Measurements from ENCODE around the gene SLC4A7. TPM values are rescaled to one million over a fixed set of nuclear protein-coding genes. Genes with fewer than 3 reads are reported as not detected.
A peak's percentile ranks its signal among the peaks of the same experiment; 100 is the strongest.

The SLC4A7 gene
- total and polyA plus RNA-seq, 2 experiments from 2014 or later = 25.5 to 73.4 TPM

DNA sequence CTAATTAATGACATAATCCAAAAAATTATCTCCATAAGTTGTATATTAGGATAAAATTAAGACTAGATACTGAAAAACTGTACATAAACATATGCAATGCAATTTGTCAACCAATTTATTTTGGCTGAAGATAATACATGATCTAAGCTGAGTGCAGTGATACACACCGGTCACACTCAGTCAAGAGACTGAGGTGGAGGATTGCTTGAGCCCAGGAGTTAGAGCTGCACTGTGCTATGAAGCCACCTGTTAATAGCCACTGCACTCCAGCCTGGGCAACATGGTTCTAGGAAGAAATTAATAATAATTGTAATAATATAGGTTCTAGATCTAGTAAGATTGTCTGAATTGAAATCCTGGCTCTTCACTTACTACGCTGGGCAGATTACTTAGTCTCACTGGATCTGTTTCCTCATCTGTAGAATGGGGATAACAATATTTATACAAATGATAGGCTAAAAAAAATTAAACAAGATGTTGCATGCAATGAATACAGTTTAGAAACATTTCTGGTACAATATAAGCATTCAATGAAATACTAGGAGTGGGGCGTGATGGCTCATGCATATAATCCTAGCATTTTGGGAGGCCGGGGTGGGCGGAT lies 15.8 kb downstream of the SLC4A7 start:
- H3K79me2 ChIP-seq (ENCODE audit: insufficient read depth) = peaks cover 100% of the 10 kb centered on the region
- no peak overlapping the region for H3K4me2 ChIP-seq (ENCODE audit: unreplicated experiment)
- H3K27ac ChIP-seq = no peak overlapping the region
- H3K4me3 ChIP-seq = no peak overlapping the region
- no peaks in the 10 kb centered on the region for H3K9me2 ChIP-seq (ENCODE audit: insufficient read depth)
- H3F3A ChIP-seq (ENCODE audit: insufficient read depth) = peaks cover 41% of the 10 kb centered on the region
- H3K36me3 ChIP-seq (ENCODE audit: low read depth) = peaks cover 15% of the 10 kb centered on the region; the same call in 1 of the 2 replicates
- in situ Hi-C loops (cut with MboI) = no loop called here
- H3K27me3 ChIP-seq (replicated peaks; ENCODE audit: insufficient read depth) = no peaks in the 10 kb centered on the region
- H3K9ac ChIP-seq = no peak overlapping the region
- 0 out of 2 replicates have a peak, but pooled peaks cover 8% of the 10 kb centered on the region for H4K20me1 ChIP-seq (ENCODE audit: insufficient read depth)
- no peak overlapping the region for H2AFZ ChIP-seq
- no peak for DNase-seq
- TF ChIP-seq EZH2phosphoT487 (IDR thresholded peaks at IDR 0.05; ENCODE audit: insufficient read depth, low read depth) (no peak), EZH2 (IDR thresholded peaks at IDR 0.05; ENCODE audit: insufficient read depth, poor library complexity, severe bottlenecking) (no peak)
- 96% methylated on average over 5 of the region's 5 CpGs for WGBS, 2 experiments (ENCODE audit: low coverage in 1 of 2, low lambda C conversion rate in 2 of 2, missing lambda C conversion rate in 2 of 2)
- H3K4me1 ChIP-seq (ENCODE audit: insufficient read depth) = peaks cover 30% of the 10 kb centered on the region
- H3K9me3 ChIP-seq (ENCODE audit: low read depth) = no peaks in the 10 kb centered on the region

DNA sequence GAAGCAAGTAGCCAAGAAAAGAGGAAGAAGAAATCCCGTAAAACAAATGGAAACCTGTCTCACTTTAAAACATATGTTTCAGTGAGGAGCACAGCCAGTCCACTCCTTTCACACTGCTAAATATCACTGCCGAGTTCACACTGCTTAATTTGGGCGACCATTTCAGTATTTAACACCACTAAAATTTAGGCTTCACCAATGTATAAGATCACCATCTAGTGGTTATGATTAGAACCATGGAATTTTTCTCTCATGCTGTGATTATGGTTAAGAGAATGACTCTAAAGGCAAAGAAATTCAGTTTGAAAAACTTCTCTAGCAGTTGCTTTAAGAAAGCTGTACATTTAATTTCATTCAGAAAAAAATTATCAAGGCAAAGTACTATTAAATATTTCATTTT lies 16.6 kb downstream of the SLC4A7 start:
- WGBS, 2 experiments (ENCODE audit: low coverage in 1 of 2, low lambda C conversion rate in 2 of 2, missing lambda C conversion rate in 2 of 2) = 6 to 7% methylated on average over 3 of the region's 3 CpGs
- H3K27ac ChIP-seq = peak overlapping the region; percentile 35

DNA sequence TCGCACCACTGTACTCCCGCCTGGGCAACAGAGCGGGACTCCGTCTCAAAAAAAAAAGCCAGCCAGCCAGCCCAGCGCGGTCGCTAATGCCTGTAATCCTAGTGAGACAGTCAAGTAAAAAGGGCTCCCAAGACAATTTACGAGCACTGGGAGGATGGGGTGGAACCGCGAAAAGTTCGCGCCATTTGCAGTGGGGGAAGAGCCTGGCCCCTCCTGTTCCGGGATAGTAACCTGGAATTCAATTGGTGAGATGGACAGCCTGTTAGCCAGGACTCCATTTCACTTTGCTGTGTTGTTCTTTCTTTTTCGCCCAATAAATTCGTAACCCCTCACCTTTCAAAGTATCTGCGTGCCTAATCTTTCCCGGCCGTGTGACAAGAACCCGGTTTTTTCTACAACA lies 19.5 kb downstream of the SLC4A7 start:
- 98% methylated on average over 19 of the region's 19 CpGs for WGBS, 2 experiments (ENCODE audit: low coverage in 1 of 2, low lambda C conversion rate in 2 of 2, missing lambda C conversion rate in 2 of 2)
- Histone ChIP-seq H3K9ac (no peak overlapping the region), H4K20me1 (ENCODE audit: insufficient read depth) (no peaks in the 10 kb centered on the region; the same call in 1 of the 2 replicates), H3K9me3 (ENCODE audit: low read depth) (no peaks in the 10 kb centered on the region), H3F3A (ENCODE audit: insufficient read depth) (peaks cover 32% of the 10 kb centered on the region), H3K36me3 (ENCODE audit: low read depth) (peaks cover 15% of the 10 kb centered on the region; the same call in 1 of the 2 replicates), H3K27ac (no peak overlapping the region), H3K79me2 (ENCODE audit: insufficient read depth) (peaks cover 100% of the 10 kb centered on the region), H3K9me2 (ENCODE audit: insufficient read depth) (no peaks in the 10 kb centered on the region), H3K4me1 (ENCODE audit: insufficient read depth) (peaks cover 9% of the 10 kb centered on the region; the same call in 1 of the 2 replicates), H3K4me3 (no peak overlapping the region), H3K4me2 (ENCODE audit: unreplicated experiment) (no peak overlapping the region), H3K27me3 (replicated peaks; ENCODE audit: insufficient read depth) (no peaks in the 10 kb centered on the region), H2AFZ (no peak overlapping the region)
- DNase-seq = no peak
- in situ Hi-C loops (cut with MboI) = no loop called here
- TF ChIP-seq EZH2 (IDR thresholded peaks at IDR 0.05; ENCODE audit: insufficient read depth, poor library complexity, severe bottlenecking) (no peak), EZH2phosphoT487 (IDR thresholded peaks at IDR 0.05; ENCODE audit: insufficient read depth, low read depth) (no peak)

More for the DNA sequence above, 16.6 kb downstream of the SLC4A7 start:
- Histone ChIP-seq H2AFZ (peak overlapping the region; percentile 62), H3K4me2 (ENCODE audit: unreplicated experiment) (peak overlapping the region; percentile 71), H3K4me3 (peak overlapping the region; percentile 34), H3K4me1 (ENCODE audit: insufficient read depth) (peaks cover 30% of the 10 kb centered on the region), H3K36me3 (ENCODE audit: low read depth) (peaks cover 10% of the 10 kb centered on the region; the same call in 1 of the 2 replicates), H3K9ac (peak overlapping the region; percentile 41), H3K9me2 (ENCODE audit: insufficient read depth) (no peaks in the 10 kb centered on the region), H3F3A (ENCODE audit: insufficient read depth) (peaks cover 38% of the 10 kb centered on the region), H4K20me1 (ENCODE audit: insufficient read depth) (0 out of 2 replicates have a peak, but pooled peaks cover 4% of the 10 kb centered on the region), H3K9me3 (ENCODE audit: low read depth) (no peaks in the 10 kb centered on the region), H3K27me3 (replicated peaks; ENCODE audit: insufficient read depth) (no peaks in the 10 kb centered on the region), H3K79me2 (ENCODE audit: insufficient read depth) (peaks cover 100% of the 10 kb centered on the region)
- TF ChIP-seq EZH2phosphoT487 (IDR thresholded peaks at IDR 0.05; ENCODE audit: insufficient read depth, low read depth) (no peak), EZH2 (IDR thresholded peaks at IDR 0.05; ENCODE audit: insufficient read depth, poor library complexity, severe bottlenecking) (no peak)
- DNase-seq = peak; percentile 74
- in situ Hi-C loops (cut with MboI) = no loop called here

DNA sequence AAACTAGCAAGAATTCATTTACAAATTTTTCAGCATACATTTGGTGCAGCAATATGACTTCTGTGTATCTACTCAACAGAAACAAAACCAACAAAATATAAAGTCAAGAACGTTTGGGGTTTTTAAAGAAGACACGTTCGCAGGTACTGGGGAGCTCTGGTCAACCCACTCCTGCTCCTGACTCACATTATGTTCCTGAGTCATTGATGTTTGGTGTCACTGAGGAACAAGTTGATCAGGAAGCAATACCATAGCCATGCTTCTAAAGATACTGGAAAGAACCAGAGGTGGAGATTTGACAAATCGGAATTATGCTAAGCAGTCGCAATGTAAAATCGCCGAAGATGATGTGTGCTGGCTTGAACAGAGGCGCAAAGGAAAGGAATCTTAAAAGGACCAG lies 22.0 kb downstream of the SLC4A7 start:
- no peak overlapping the region for H3K4me3 ChIP-seq
- no peak overlapping the region for H3K4me2 ChIP-seq (ENCODE audit: unreplicated experiment)
- H4K20me1 ChIP-seq (ENCODE audit: insufficient read depth) = no peaks in the 10 kb centered on the region; the same call in 1 of the 2 replicates
- peaks cover 100% of the 10 kb centered on the region for H3K79me2 ChIP-seq (ENCODE audit: insufficient read depth)
- no peak overlapping the region for H3K9ac ChIP-seq
- H3F3A ChIP-seq (ENCODE audit: insufficient read depth) = peaks cover 23% of the 10 kb centered on the region
- DNase-seq = no peak
- H3K9me3 ChIP-seq (ENCODE audit: low read depth) = no peaks in the 10 kb centered on the region
- in situ Hi-C loops (cut with MboI) = no loop called here
- H3K27me3 ChIP-seq (replicated peaks; ENCODE audit: insufficient read depth) = no peaks in the 10 kb centered on the region
- H2AFZ ChIP-seq = no peak overlapping the region
- H3K27ac ChIP-seq = no peak overlapping the region
- peaks cover 8% of the 10 kb centered on the region; the same call in 1 of the 2 replicates for H3K4me1 ChIP-seq (ENCODE audit: insufficient read depth)
- TF ChIP-seq EZH2 (IDR thresholded peaks at IDR 0.05; ENCODE audit: insufficient read depth, poor library complexity, severe bottlenecking) (no peak), EZH2phosphoT487 (IDR thresholded peaks at IDR 0.05; ENCODE audit: insufficient read depth, low read depth) (no peak)
- H3K36me3 ChIP-seq (ENCODE audit: low read depth) = peaks cover 15% of the 10 kb centered on the region; the same call in 1 of the 2 replicates
- WGBS, 2 experiments (ENCODE audit: low coverage in 1 of 2, low lambda C conversion rate in 2 of 2, missing lambda C conversion rate in 2 of 2) = 97 to 99% methylated on average over 8 of the region's 8 CpGs
- no peaks in the 10 kb centered on the region for H3K9me2 ChIP-seq (ENCODE audit: insufficient read depth)
